Body of pancreas (tissue), 4 donors: Measurements from ENCODE around the gene MAPK14.

Experiments
- CTCF ChIP-seq, 7 experiments: fragments of 450-650 bp in 4 of 7; fragments of 200-600 bp in 3 of 7; sonication (generic) in 3 of 7; IDR thresholded peaks; one replicate each; pipeline ENCODE4 v1.5.1; 2016 to 2019; ENCODE audit warnings: antibody characterized with exemption in 7 of 7
- POLR2A ChIP-seq, 3 donors: fragments of 450-650 bp; IDR thresholded peaks; one replicate each; pipeline ENCODE4 v1.6.1; 2016; ENCODE audit warnings: antibody characterized with exemption in 3 of 3, mild to moderate bottlenecking in 2 of 3

GRCh38 chr6:36065916-36066315 lies 38.3 kb downstream of the MAPK14 start:
- no peak for TF ChIP-seq CTCF (IDR thresholded peaks at IDR 0.05)
- TF ChIP-seq POLR2A (IDR thresholded peaks at IDR 0.05): no peak
